GM19395 (cell line): Measurements from ENCODE around the gene NACC1.
A peak's percentile ranks its signal among the peaks of the same experiment; 100 is the strongest.

ENCODE experiments used
- ATAC-seq: cut with Tn5 transposase; IDR thresholded peaks from one replicate; pipeline ENCODE4 v1.9.1; 2021; ENCODE audit warnings: mild to moderate bottlenecking, moderate library complexity; ENCODE audit not compliant: unreplicated experiment

The NACC1 gene

DNA sequence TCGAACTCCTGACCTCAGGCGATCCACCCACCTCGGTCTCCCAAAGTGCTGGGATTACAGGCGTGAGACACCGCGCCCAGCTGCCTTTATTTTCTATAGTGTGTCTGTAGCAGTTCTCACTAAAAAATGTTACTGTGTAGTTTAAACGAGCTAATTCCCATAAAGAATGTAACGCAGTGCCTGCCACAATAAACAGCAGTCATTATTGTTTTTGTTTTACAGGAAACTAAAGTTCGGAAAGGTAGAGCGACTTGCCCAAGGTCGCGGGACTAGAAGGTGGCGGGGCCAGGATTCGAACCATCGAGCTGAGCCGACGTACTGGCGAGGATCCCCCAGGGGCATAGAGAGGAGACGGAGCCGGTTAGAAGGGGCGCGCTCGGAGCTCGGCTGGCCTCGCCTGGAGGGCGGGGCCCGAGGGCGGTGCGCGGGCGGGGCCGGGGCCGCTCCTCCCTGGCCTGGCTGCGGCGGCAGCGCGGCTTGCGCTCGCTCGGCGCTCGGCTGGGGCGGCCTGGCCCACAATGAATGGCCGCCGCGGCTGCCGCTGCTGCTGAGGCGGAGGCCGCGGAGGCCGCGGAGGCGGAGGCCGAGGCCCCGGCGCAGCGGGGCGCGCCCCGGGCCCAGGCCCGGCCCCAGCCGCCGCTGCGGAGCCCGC lies at the start of gene NACC1:
Gene NACC1, plus strand, starts transcription at position 493 of the 652 bp plus-strand sequence. CDS start 16,944 bp downstream, outside the sequence.
- ATAC-seq = peak; percentile 55

DNA sequence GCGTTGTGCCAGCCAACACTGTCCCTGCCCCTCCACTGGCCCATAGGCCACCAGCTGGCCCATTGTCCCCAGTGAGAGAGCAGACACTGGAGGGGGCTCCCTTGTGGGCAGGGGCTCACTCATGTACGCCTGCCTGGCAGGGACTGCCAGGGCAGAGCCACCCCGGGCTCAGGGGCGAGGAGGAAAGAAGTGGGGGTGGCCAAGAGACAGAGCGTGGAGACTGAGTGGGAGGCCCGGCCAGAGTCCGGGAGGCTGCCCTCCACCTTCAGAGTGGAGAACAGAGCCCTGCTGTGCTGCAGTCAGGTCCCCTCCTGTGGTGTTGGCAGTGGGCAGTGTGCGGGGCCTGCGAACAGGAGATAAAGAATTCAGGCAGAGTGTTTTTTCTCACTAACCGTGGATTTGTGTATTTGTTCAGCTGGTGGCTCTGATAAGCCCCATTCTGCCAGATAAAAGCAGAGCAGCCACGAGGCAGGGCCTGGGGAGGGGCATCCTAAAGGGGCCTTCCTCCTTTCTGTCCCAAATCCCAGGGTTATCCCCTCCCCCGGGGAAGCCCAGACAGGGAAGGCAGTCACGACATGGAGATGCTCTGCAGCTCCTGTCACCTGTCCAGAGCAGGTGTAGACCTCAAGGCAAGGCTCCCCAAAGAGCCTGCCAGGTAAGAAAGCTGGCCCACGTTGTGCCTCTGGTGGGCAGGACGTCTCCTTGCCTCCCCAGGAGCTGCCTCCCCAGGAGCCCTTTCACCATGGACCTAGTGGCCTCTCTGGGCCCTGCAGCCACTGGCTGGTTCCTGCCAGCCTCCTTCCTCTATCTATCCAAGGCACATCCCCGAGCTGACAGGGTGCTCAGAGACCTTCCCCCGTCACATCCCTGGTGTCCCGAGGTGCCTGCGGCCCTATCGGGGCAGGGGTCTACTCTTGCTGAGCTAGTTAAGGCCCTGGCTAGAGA lies 48.4 kb upstream of the NACC1 start:
- ATAC-seq = no peak

DNA sequence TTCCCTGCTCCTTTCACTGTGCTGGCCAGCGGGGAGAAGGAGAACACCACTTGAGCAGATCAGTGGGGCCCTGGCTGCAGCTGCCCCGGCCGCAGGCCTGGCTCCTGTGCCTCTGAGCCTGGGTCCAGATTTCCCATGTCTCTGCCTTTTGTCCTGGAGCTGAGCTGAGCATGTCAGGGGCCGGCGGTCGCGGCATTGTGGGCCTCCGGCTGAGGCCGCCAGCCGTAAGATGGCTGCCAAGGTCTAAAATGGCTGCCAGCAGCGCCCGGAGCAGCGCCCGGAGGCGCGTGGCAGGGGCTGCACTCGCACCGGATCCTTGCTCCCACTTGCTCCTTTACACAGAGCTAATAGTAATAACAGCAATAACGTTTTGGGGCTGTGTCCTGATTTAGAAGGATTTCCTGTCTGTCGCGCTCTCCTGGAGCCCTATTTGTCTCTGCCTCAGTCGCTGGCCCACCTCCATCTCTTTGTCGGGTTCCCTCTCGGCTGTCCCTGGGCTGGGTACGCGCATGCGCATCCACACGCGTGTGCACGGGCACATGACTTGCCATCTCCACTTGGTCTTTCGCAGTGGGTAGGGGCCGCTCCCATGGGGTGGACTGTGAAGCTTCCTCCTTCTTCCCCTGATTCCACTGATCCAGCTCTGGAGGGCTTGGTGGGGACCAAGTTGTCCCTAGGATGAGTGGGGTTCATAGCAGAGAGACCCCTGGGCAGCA lies 47.5 kb upstream of the NACC1 start:
- no peak for ATAC-seq

DNA sequence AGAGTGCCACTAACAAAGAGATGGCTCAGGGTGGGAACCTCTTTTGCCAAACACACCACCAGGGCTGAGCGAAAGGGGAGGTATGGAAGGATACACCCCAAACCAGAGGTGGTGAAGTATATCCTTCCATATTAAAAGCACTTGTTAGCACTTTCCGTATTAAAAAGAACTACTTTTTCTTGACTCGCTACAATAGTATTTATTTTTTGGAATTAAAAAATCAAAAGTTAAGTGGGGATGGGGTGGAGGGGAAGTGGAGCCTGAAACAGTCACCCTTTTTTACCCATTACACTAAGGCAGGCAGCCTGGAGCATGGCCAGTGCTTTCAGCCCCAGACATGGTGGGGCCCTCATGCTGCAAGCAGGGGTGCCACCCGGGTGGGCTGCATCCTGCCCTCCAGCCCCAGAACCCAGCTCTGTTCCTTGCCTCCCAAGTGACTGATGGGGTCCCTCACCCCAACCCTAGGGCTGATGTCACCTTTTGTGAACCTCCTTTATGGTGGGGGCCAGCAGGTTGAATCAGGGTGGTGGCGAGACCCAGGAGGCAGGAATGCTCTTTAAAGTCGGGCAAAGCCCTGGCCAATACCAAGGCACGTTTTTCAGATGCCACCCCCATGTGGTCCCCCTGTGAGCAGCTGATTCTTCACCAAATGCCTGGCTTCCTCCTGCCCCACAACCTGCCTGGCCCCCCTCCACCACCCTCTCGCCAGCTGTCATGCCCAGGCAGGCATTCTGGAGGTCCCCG lies 46.4 kb upstream of the NACC1 start:
- ATAC-seq = no peak

DNA sequence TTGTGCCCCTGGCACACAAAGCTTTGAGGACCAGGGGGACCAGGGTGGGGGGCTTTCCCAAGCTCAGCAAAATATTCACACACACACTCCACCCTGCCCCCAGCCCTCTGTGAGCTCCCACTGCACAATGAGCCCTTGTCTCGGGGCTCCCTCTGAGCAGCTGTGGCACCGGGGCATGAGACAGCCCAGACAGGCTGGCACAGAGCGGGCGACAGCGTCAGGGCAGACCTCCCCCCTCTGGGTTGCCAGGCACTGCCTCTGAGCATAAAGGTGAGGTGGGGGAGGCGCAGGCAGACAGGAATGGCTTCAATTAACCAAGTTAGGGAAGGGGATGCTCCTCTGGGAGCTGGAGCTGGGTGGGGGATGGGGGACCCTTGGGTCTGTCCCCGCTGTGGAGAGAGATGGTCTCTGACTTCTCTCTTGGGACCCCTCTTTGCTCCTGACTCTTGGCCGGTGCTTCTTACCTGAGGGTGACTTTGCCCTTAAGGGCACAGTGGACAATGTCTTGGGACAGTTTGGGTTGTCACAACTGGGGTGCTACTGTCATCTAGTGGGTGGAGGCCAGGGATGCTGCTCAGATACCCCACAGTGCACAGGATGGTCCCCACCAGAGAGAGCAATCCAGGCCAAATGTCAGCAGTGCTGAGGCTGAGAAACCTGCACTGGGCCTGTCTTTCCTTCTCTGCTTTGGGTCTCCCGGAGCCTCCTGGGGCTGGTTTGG lies 45.7 kb upstream of the NACC1 start:
- no peak for ATAC-seq

DNA sequence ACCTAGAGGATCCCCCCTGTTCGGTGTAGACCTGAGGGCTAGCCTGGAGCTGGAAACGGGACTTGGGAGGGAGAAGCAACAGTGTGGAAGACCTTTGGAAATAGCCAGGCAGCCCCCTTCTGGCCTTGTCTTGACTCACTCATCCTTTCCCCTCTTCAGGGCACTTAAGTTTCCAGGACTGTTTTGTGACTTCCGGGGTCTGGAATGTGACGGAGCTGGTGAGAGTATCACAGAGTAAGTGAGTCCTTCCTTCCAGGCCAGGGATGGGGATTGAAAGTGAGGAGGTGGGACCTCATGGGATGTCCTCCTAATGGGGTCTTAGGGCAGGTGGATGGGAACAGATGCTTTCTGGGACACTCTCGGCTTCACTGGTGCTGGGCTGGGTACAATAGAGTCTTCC lies 44.8 kb upstream of the NACC1 start:
- ATAC-seq = no peak

DNA sequence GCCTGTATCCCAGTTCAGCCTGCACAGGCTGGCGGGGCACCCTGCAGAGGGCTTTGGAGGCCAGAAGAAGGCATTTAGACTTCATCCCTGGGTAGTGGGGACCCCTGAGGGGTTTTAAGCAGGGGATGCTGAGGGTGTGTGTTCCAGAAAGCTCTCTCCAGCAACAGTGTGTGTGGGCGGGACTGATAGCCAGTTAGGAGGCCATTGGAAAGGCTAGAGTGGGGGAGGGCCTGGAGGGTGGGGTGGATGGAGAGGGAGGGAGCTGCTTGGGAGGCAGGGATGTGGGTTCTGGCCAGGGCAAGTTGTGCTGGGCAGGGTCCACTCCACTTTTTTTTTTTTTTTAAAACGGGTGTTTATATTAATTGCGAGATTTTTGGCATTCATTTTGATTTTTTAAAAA lies 43.7 kb upstream of the NACC1 start:
- ATAC-seq = no peak

DNA sequence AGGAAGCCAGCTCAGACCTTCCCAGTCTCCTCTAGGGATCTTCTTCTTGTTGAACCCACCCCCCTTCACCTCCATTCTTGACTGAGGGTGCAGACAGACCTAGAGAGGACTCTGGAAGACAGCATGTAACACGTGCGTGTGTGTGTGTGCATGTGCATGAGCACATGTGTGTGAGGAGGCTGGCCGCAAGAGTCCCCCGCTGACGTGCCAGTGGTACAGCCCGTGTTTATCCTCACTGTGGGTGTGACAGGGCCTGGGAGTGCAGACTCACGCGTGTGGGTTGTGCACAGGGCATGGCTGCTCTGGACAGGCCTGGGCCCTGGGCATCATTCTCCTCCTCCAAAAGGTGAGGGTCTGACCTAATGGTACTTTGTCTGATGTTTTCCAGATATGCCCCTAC lies 41.7 kb upstream of the NACC1 start:
- ATAC-seq = no peak

DNA sequence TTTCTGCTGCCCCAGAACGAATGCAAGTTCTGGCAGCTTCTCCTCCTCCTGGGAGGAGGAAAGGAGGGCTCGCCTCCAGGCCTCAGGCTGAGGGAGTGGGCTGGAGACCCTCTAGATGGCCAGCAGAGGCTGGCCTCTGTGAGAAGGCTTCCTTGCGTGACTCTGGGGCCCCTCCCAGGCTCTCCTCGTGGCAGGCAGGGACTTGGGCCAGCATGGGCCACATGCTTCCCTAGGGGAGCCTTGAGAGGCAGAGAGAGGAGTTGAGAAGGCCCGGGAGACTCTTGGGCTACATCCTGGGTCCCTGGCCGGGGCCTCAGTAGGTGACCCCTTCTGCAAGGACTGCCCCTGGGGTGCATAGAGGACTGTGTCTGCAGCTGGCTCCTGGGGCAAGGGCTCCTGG lies 41.3 kb upstream of the NACC1 start:
- ATAC-seq = no peak

DNA sequence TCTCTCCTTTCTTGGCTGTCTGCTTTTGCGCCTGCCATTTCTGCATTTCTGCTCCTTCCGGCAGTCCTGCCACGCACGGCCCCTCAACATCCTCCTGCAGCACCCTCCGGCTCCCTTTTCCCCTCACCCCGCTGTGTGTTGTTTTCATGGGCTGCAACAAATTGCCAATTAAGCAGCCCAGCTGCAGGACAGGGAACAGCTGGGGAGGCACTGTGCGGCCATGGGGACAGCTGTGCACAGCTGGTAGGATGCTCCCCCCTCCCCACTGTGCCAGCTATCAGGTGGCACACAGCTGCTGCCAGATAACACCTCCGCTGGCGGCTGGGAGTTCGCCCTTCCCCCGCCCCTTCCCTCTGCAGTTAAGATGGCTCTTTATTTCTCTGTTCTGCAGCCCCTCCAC lies 40.8 kb upstream of the NACC1 start:
- ATAC-seq = no peak

DNA sequence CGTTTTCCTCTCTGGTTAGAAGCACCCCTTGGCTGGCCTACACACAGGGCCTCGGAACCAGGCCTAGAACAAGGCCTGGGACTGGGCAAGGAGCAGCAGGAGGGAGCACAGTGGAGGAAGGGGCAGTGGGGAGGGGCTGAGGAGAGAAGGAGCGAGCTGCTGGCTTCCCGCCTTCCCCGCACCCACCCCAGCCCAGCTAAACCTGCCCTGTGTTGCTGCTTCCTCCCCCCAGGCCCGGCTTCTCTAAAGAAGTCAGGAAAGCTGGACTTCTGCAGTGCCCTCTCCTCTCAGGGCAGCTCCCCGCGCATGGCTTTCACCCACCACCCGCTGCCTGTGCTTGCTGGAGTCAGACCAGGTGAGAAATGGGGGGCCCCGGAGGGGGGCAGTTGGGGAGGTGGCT lies 39.7 kb upstream of the NACC1 start:
- ATAC-seq = no peak

DNA sequence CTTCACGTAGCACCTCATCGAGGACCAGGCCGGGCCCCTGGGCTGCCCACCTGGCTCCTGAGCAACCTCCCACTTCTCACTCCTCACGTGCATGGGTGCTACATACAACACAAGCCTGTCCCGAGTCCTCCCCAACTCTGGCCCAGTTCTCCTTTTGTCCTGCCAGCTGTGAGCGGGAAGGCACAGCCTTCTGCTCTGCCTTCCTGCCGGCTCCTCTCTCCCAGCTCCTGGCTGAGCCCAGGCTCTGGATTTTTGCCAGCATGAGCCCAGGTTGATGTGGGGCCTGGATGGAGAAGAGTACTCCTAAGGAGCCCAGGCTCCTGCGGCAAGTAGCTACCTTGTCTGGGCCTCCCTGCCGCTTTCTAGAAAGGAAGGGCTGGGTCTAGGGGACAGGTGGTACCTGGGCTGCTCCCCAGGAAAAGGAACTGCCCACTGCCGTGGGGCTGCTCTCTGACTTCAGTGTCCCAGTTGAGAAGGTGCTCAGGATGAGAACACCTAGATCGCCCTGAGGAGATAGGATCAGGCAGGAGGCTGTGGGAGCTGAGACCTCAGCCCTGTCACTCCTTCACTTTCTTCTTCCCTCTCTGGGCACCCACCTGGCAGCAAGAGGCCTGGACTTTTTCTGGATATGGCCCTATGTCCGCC lies 39.0 kb upstream of the NACC1 start:
- no peak for ATAC-seq

DNA sequence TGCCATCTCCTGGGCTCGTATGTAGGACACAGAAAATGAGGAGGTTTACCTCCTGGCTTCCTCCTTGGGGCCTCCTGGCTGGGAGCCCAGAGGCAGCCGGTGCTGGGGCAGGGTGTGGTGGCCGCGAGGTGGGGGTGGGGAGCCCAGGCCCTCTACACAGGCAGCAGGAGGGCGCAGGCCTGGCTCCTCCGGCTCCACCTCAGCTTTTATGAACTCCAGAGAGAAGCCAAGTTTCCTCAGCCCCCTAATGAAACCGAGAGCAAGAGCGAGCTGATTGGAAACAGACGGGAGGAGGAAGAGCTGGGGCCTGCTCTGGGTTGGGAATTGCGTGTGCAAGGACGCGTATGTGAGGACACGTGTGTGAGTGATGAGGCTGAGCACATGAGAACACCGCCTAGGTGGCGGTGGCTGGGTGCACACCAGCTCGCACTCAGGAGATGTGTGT lies 38.5 kb upstream of the NACC1 start:
- no peak for ATAC-seq

DNA sequence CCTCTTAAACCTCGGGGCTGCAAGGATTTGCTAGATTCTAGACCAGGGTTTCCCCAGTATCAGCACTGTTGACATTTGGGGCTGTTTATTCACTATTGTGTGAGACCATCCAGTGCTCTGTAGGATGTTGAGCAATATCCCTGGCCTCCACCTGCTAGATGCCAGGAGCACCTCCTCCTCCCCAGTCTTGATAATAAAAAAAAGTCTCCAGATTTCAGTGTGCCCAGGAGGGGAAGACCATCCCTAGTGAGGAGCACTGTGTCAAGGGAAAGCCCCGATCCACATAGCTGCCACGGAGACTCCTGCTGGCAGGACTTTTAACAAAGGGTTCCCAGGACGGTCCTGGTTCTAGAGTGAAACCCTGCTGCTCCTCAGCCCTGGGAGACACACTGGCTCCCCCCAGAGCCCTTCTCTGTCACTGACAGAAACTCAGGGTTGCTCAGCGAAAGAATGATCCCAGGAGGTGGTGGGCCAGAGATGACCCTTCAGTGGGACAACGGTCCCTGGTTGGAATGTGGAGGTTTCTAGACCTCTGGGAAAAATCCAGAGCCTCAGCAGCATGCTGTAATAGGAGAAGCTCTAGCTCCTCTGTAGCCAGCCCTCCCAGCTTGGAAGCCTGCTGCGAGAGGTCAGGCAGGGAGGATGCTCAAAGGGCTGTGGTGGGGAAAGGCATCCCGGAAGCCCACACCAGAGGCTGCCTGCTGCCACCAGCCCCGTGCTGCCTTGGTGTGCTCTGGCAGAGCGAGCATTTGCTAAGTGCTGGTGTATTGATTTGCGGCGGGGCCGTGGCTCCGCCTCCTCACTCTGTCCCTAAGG lies 35.7 kb upstream of the NACC1 start:
- no peak for ATAC-seq

DNA sequence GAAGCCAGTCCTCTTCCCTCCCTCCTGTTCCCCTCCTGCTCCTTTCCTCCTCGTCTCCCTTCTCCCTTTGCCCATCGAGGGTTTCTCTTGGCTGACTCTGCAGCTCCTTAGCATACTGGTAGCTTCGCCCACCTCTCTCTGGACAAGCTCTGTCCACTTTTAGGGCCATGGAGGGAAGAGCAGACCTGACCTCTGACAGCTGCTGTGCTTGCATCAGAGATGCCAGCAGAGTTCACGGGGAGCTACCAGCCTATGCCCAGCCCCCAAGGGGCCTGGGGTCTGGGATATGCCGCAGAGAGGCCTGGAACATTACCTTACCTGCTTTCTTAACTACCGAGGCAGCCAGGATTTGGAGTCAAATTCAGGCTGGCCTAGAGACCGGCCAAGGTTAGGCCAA lies 35.1 kb upstream of the NACC1 start:
- ATAC-seq = no peak

DNA sequence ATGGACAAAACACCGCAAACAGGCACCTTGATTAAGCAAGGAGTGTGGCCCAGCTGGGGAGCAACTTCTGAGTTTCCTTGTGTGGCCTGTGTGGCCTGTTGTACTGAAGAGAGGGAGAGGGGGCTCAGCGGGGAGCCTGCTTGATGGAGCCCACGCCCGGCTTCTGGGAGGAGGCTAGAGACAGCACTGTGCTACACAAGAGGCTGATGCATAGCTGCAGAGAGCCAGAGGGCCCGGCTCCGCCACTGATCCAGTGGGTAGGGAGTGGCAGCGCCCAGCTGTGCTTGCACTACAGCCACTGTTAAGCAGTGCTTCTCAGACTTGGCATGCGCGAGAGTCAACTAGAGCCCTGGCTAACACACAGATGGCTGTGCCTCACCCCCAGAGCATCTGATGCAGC lies 34.4 kb upstream of the NACC1 start:
- ATAC-seq = no peak

DNA sequence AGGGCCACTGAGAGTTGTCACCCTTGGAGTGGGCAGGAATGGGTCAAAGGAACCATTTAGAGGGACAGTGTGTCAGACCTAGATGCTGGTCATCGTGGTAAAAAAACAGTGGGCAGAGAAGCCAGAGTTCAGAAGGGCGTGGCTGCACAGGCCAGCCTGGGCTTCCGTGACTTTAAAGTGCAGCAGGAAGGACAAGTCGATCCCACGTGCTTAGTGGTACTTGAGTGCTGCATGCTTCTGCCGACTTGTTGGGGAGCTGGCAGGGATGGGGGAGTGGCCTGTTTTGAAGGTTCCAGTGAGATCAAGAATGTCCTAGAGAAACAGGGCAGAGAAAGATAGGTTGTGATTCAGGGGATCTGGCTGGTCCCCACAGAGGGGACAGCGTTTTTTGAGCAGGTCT lies 32.4 kb upstream of the NACC1 start:
- ATAC-seq = no peak

DNA sequence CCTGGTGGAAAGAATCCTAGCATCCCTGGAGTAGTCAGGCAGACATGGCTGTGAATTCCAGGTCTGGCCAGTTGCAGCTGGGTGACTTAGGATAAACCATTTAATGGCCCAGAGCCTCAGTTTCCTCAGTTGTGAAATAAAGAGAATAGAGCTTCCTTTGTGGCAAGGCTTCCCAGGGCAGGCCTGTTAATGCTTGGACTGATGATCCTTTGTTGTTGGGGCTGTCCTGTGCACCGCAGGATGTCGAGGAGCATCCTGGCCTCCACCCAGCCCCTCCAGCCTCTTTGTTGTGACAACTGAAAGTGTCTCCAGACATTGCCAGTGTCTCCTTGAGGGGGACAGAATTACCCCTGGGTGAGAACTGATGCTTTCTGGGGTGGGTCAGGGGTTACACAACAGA lies 31.7 kb upstream of the NACC1 start:
- no peak for ATAC-seq

DNA sequence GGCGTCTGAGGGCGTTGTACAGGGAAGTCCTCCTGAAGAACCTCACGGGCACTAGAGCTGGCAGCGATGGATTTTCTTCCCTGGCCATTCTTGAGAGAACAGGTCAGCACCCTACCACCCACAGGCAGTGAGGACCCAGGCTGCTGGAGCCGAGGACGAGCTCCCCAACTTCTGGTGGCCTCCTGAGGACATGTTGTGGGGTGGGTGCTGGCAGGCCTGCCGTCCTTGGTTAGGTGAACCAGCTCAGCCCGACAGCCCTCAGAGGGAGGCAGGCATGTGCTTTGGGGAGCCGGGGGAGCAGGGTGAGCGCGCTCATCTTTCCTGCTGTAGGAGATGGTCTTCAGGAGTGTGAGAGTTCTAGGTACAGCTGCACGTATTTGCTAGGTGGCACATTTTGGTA lies 30.8 kb upstream of the NACC1 start:
- ATAC-seq = no peak
